Measurements from ENCODE around the gene MGLL. TPM values are rescaled to one million over a fixed set of nuclear protein-coding genes. Genes with fewer than 3 reads are reported as not detected.

Gene MGLL
- total and polyA plus RNA-seq, 4 donors = 9.4 to 277 (median 74.2) TPM

DNA sequence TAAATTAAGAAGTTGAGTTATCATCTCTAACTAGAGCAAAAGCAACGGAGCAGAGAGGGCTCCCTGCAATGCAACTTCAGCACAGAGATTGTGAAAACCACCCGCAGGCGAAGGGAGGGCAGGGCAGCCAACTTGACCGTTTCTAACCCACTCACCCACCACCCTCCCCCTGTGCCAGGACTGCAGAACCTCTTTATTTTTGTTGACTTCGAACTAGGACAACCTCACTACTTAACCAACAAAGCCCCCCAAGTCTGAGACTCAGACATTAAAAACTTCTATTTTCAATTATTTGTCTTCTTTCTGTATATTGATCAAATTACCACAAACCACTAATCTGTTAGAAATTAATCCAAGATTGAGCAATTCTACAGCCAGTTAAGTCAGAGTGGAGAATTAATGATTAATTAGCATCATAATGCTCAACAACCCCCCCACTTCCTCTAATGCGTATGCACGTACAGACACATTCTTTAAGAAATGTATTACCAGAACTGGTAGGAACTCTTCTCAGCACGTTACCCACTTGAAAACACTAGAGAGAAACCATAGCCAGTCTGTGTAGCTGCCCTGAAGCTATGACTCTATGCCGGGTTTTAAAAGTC is 2.0 kb downstream of the MGLL start (continued):
- TF ChIP-seq EGR1 (IDR thresholded peaks at IDR 0.05; ENCODE audit: low read depth in 2 of 2) (peak in 1 of 2 donors; percentile 11), YY1 (IDR thresholded peaks at IDR 0.05) (peak; percentile 40)
- TF ChIP-seq, protein P1, sequence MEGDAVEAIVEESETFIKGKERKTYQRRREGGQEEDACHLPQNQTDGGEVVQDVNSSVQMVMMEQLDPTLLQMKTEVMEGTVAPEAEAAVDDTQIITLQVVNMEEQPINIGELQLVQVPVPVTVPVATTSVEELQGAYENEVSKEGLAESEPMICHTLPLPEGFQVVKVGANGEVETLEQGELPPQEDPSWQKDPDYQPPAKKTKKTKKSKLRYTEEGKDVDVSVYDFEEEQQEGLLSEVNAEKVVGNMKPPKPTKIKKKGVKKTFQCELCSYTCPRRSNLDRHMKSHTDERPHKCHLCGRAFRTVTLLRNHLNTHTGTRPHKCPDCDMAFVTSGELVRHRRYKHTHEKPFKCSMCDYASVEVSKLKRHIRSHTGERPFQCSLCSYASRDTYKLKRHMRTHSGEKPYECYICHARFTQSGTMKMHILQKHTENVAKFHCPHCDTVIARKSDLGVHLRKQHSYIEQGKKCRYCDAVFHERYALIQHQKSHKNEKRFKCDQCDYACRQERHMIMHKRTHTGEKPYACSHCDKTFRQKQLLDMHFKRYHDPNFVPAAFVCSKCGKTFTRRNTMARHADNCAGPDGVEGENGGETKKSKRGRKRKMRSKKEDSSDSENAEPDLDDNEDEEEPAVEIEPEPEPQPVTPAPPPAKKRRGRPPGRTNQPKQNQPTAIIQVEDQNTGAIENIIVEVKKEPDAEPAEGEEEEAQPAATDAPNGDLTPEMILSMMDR (IDR thresholded peaks at IDR 0.05; ENCODE audit: low read depth, low read length, missing input control) = no peak
- TF ChIP-seq, protein P2, sequence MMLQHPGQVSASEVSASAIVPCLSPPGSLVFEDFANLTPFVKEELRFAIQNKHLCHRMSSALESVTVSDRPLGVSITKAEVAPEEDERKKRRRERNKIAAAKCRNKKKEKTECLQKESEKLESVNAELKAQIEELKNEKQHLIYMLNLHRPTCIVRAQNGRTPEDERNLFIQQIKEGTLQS (IDR thresholded peaks at IDR 0.05) = no peak
- TF ChIP-seq, protein P3, sequence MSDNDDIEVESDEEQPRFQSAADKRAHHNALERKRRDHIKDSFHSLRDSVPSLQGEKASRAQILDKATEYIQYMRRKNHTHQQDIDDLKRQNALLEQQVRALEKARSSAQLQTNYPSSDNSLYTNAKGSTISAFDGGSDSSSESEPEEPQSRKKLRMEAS (IDR thresholded peaks at IDR 0.05) = peak; percentile 41

DNA sequence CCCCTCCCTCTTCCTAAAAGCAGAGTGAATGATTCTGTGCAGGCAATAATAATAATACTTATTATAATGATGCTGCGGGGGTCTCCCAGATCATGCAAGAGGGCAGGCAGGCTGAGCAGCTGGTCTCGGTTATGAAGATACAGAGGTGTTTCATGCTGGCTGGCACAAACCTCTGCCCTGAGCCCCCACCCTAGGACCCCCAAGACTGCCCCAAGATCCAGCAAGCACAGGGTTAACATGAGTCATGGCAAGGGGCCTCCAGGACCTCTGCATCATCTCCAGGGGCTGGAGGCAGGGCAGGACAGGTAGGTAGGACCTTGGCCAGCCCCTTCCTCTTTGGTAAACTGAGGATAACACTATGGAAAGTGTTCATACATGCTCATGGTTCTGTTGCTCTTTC is 2.7 kb downstream of the MGLL start:
- DNase-seq (ENCODE audit: low spot score) = peak; percentile 28
- H3K27me3 ChIP-seq (ENCODE audit: control insufficient read depth in 4 of 4, insufficient read depth in 4 of 4, low read length in 3 of 4) = no peaks in the 10 kb centered on the region
- peak overlapping the region; percentile 18 to 60 (median 30) for H3K4me3 ChIP-seq (ENCODE audit: low read depth in 1 of 3, low read length in 3 of 3)
- peaks cover 14 to 79% (median 61%) of the 10 kb centered on the region in 4 donors for H3K4me1 ChIP-seq (ENCODE audit: control insufficient read depth in 4 of 4, insufficient read depth in 4 of 4, low read length in 3 of 4)
- no peak for TF ChIP-seq FOXA1 (IDR thresholded peaks at IDR 0.05)
- TF ChIP-seq JUND (IDR thresholded peaks at IDR 0.05) = no peak
- no peak for TF ChIP-seq SP1 (IDR thresholded peaks at IDR 0.05)
- TF ChIP-seq, protein P1 (IDR thresholded peaks at IDR 0.05; ENCODE audit: low read depth, low read length, missing input control) = no peak
- TF ChIP-seq, protein P4, sequence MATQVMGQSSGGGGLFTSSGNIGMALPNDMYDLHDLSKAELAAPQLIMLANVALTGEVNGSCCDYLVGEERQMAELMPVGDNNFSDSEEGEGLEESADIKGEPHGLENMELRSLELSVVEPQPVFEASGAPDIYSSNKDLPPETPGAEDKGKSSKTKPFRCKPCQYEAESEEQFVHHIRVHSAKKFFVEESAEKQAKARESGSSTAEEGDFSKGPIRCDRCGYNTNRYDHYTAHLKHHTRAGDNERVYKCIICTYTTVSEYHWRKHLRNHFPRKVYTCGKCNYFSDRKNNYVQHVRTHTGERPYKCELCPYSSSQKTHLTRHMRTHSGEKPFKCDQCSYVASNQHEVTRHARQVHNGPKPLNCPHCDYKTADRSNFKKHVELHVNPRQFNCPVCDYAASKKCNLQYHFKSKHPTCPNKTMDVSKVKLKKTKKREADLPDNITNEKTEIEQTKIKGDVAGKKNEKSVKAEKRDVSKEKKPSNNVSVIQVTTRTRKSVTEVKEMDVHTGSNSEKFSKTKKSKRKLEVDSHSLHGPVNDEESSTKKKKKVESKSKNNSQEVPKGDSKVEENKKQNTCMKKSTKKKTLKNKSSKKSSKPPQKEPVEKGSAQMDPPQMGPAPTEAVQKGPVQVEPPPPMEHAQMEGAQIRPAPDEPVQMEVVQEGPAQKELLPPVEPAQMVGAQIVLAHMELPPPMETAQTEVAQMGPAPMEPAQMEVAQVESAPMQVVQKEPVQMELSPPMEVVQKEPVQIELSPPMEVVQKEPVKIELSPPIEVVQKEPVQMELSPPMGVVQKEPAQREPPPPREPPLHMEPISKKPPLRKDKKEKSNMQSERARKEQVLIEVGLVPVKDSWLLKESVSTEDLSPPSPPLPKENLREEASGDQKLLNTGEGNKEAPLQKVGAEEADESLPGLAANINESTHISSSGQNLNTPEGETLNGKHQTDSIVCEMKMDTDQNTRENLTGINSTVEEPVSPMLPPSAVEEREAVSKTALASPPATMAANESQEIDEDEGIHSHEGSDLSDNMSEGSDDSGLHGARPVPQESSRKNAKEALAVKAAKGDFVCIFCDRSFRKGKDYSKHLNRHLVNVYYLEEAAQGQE (IDR thresholded peaks at IDR 0.05) = no peak
- no peak for TF ChIP-seq FOXA2 (IDR thresholded peaks at IDR 0.05)
- no peak for TF ChIP-seq HNF4G (IDR thresholded peaks at IDR 0.05)
- TF ChIP-seq, protein P2 (IDR thresholded peaks at IDR 0.05) = no peak
- no peak for TF ChIP-seq EGR1 (IDR thresholded peaks at IDR 0.05; ENCODE audit: low read depth in 2 of 2)
- TF ChIP-seq, protein P5, sequence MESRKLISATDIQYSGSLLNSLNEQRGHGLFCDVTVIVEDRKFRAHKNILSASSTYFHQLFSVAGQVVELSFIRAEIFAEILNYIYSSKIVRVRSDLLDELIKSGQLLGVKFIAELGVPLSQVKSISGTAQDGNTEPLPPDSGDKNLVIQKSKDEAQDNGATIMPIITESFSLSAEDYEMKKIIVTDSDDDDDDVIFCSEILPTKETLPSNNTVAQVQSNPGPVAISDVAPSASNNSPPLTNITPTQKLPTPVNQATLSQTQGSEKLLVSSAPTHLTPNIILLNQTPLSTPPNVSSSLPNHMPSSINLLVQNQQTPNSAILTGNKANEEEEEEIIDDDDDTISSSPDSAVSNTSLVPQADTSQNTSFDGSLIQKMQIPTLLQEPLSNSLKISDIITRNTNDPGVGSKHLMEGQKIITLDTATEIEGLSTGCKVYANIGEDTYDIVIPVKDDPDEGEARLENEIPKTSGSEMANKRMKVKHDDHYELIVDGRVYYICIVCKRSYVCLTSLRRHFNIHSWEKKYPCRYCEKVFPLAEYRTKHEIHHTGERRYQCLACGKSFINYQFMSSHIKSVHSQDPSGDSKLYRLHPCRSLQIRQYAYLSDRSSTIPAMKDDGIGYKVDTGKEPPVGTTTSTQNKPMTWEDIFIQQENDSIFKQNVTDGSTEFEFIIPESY (IDR thresholded peaks at IDR 0.05) = no peak
- H3K9me3 ChIP-seq (ENCODE audit: control insufficient read depth in 4 of 4, low read length in 3 of 4) = no peaks in the 10 kb centered on the region
- H3K27ac ChIP-seq (ENCODE audit: low read depth in 1 of 2, low read length in 2 of 2) = peak overlapping the region; percentile 80 to 87
- 94% methylated on average over 2 of the region's 2 CpGs for WGBS
- peak overlapping the region; percentile 13 to 29 for H3K9ac ChIP-seq (ENCODE audit: low read depth in 1 of 2, low read length in 2 of 2)
- H3K36me3 ChIP-seq (ENCODE audit: control insufficient read depth in 4 of 4, insufficient read depth in 3 of 4, low read depth in 1 of 4, low read length in 3 of 4) = peaks cover 0 to 18% (median 9%) of the 10 kb centered on the region in 4 donors
